Fibroblast of the aortic adventitia (primary cell): ENCODE results near the gene USH2A. TPM values are rescaled to one million over a fixed set of nuclear protein-coding genes. Genes with fewer than 3 reads are reported as not detected.

Experiments
- DNase-seq: peaks from one replicate; pipeline ENCODE4 v3.0.0-alpha.2; 2010; ENCODE audit warnings: low read depth
- H3K4me3 ChIP-seq: 2 replicates; pipeline ENCODE4 v1.5.1; 2011; ENCODE audit warnings: low read depth, mild to moderate bottlenecking, control low read depth, low read length, moderate library complexity
- CTCF ChIP-seq: IDR thresholded peaks from 2 replicates; pipeline ENCODE4 v1.5.1; 2011; ENCODE audit warnings: mild to moderate bottlenecking, low read length, control low read depth, inconsistent platforms; ENCODE audit not compliant: insufficient read depth
- total RNA-seq: library from RNA; depleted of rRNA; stranded (reverse); fragments of >200 nt; gene quantifications from 2 replicates; pipeline ENCODE4 v1.2.3, GENCODE V29; 2012; ENCODE audit warnings: low replicate concordance

USH2A gene
- total RNA-seq, 1 donor = under 0.01 TPM

GRCh38 chr1:215899901-215900300 lies 523.3 kb downstream of the USH2A start:
- H3K4me3 ChIP-seq = no peak overlapping the region
- TF ChIP-seq CTCF = no peak
- DNase-seq = no peak

- no peak for DNase-seq
- TF ChIP-seq CTCF = no peak
- H3K4me3 ChIP-seq = no peak overlapping the region
Observed at GRCh38 chr1:215895893-215896292, 527.4 kb downstream of the USH2A start.

- H3K4me3 ChIP-seq = no peak overlapping the region
- TF ChIP-seq CTCF = no peak
- no peak for DNase-seq
Observed at GRCh38 chr1:215895276-215895675, 528.0 kb downstream of the USH2A start.

- no peak for TF ChIP-seq CTCF
- H3K4me3 ChIP-seq = no peak overlapping the region
- no peak for DNase-seq
Observed at GRCh38 chr1:215894617-215895016, 528.6 kb downstream of the USH2A start.

GRCh38 chr1:215891266-215892057 lies 531.8 kb downstream of the USH2A start:
- no peak for TF ChIP-seq CTCF
- no peak overlapping the region for H3K4me3 ChIP-seq
- DNase-seq = no peak

GRCh38 chr1:215890438-215890837 lies 532.8 kb downstream of the USH2A start:
- TF ChIP-seq CTCF = no peak
- DNase-seq = no peak
- no peak overlapping the region for H3K4me3 ChIP-seq

GRCh38 chr1:215889871-215890270 lies 533.4 kb downstream of the USH2A start:
- no peak overlapping the region for H3K4me3 ChIP-seq
- no peak for TF ChIP-seq CTCF
- no peak for DNase-seq
